PFSK-1 (cell line): ENCODE measurements around the gene OR10G6.

Experiments
- FOXP2 ChIP-seq: optimal IDR thresholded peaks from 2 replicates; pipeline ENCODE3; 2011; ENCODE audit warnings: borderline replicate concordance, control low read depth, inconsistent platforms; ENCODE audit not compliant: insufficient read depth; ENCODE audit errors: extremely low read length, extremely low read depth
- POLR2AphosphoS5 ChIP-seq: IDR thresholded peaks from 2 replicates; pipeline ENCODE4 v1.6.1; 2012; ENCODE audit warnings: low read depth, mild to moderate bottlenecking, control low read depth, low read length, moderate library complexity
- SIN3A ChIP-seq: IDR thresholded peaks from 2 replicates; pipeline ENCODE4 v1.6.1; 2012; ENCODE audit warnings: mild to moderate bottlenecking, low read length, moderate library complexity, borderline replicate concordance; ENCODE audit not compliant: insufficient read depth
- TAF1 ChIP-seq: IDR thresholded peaks from 2 replicates; pipeline ENCODE4 v1.6.1; 2012; ENCODE audit warnings: low read length, control low read depth, borderline replicate concordance; ENCODE audit not compliant: insufficient read depth
- TF ChIP-seq, protein P1 (sequence below), 2 experiments: IDR thresholded peaks; 2 replicates each; pipeline versions ENCODE4 v1.6.1 to v1.8.0; 2011 to 2012; ENCODE audit warnings: low read depth in 2 of 2, low read length in 2 of 2, control low read depth in 1 of 2, inconsistent platforms in 1 of 2, mild to moderate bottlenecking in 1 of 2, moderate library complexity in 1 of 2; ENCODE audit not compliant: insufficient read depth in 1 of 2

GRCh38 chr11:124012697-124013096 lies 17.7 kb upstream of the OR10G6 start, which contains the start of gene OR10G4:
- TF ChIP-seq TAF1 (no peak), POLR2AphosphoS5 (no peak), FOXP2 (no peak), SIN3A (no peak)
- TF ChIP-seq, protein P1, sequence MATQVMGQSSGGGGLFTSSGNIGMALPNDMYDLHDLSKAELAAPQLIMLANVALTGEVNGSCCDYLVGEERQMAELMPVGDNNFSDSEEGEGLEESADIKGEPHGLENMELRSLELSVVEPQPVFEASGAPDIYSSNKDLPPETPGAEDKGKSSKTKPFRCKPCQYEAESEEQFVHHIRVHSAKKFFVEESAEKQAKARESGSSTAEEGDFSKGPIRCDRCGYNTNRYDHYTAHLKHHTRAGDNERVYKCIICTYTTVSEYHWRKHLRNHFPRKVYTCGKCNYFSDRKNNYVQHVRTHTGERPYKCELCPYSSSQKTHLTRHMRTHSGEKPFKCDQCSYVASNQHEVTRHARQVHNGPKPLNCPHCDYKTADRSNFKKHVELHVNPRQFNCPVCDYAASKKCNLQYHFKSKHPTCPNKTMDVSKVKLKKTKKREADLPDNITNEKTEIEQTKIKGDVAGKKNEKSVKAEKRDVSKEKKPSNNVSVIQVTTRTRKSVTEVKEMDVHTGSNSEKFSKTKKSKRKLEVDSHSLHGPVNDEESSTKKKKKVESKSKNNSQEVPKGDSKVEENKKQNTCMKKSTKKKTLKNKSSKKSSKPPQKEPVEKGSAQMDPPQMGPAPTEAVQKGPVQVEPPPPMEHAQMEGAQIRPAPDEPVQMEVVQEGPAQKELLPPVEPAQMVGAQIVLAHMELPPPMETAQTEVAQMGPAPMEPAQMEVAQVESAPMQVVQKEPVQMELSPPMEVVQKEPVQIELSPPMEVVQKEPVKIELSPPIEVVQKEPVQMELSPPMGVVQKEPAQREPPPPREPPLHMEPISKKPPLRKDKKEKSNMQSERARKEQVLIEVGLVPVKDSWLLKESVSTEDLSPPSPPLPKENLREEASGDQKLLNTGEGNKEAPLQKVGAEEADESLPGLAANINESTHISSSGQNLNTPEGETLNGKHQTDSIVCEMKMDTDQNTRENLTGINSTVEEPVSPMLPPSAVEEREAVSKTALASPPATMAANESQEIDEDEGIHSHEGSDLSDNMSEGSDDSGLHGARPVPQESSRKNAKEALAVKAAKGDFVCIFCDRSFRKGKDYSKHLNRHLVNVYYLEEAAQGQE (IDR thresholded peaks at IDR 0.05; ENCODE audit: insufficient read depth in 1 of 2, low read depth in 2 of 2, low read length in 2 of 2): no peak
